Prostate gland (tissue), 2 donors: ENCODE measurements around the gene TCP10L.
"Not testable (repeated sequence)": the region's sequence is repeated elsewhere in the genome, so short reads cannot be mapped to it uniquely, and the experiment has no call there.

Source experiments
- POLR2AphosphoS5 ChIP-seq: sonication (generic); formaldehyde crosslinking; IDR thresholded peaks from one replicate; pipeline ENCODE4 v1.6.1; 2017; ENCODE audit warnings: antibody characterized with exemption
- TF ChIP-seq, protein P1 (sequence below), 4 experiments: fragments of 200-600 bp in 2 of 4; fragments of 450-650 bp in 2 of 4; sonication (generic) in 2 of 4; IDR thresholded peaks; 1 replicate in 3 of 4; 2 replicates in 1 of 4; pipeline ENCODE4 v1.5.1; 2016 to 2019; ENCODE audit warnings: antibody characterized with exemption in 4 of 4, mild to moderate bottlenecking in 2 of 4, moderate library complexity in 2 of 4

DNA sequence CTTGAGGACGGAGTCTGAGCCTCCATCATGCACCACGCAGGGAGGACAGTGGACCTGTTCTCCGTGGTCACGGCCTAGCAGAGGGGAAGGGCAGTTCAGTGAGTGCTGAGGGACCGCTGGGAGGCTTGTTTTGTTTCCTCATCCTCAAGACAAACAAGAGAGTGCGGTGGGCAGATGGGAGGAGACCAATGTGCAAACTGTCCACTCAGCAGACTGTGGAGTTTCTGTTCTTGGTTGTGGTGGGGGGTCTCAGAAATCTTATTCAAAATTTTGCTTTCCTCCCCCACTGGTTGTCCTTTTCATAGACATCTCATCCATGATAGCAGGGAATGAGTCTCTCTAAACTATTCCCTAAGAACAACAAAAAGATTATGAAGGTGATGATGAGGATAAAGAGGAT is 32.9 kb upstream of the TCP10L start:
- TF ChIP-seq, protein P1, sequence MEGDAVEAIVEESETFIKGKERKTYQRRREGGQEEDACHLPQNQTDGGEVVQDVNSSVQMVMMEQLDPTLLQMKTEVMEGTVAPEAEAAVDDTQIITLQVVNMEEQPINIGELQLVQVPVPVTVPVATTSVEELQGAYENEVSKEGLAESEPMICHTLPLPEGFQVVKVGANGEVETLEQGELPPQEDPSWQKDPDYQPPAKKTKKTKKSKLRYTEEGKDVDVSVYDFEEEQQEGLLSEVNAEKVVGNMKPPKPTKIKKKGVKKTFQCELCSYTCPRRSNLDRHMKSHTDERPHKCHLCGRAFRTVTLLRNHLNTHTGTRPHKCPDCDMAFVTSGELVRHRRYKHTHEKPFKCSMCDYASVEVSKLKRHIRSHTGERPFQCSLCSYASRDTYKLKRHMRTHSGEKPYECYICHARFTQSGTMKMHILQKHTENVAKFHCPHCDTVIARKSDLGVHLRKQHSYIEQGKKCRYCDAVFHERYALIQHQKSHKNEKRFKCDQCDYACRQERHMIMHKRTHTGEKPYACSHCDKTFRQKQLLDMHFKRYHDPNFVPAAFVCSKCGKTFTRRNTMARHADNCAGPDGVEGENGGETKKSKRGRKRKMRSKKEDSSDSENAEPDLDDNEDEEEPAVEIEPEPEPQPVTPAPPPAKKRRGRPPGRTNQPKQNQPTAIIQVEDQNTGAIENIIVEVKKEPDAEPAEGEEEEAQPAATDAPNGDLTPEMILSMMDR (IDR thresholded peaks at IDR 0.05) = not testable (repeated sequence)
- not testable (repeated sequence) for TF ChIP-seq POLR2AphosphoS5
